Hepatic stellate cell (primary cell): ENCODE data around the gene NPLOC4.
A peak's percentile ranks its signal among the peaks of the same experiment; 100 is the strongest.
"Not testable (repeated sequence)": the region's sequence is repeated elsewhere in the genome, so short reads cannot be mapped to it uniquely, and the experiment has no call there.

ENCODE experiments used
- DNase-seq: peaks from one replicate; pipeline ENCODE4 v3.0.0; 2011; ENCODE audit warnings: low spot score

NPLOC4 gene

DNA sequence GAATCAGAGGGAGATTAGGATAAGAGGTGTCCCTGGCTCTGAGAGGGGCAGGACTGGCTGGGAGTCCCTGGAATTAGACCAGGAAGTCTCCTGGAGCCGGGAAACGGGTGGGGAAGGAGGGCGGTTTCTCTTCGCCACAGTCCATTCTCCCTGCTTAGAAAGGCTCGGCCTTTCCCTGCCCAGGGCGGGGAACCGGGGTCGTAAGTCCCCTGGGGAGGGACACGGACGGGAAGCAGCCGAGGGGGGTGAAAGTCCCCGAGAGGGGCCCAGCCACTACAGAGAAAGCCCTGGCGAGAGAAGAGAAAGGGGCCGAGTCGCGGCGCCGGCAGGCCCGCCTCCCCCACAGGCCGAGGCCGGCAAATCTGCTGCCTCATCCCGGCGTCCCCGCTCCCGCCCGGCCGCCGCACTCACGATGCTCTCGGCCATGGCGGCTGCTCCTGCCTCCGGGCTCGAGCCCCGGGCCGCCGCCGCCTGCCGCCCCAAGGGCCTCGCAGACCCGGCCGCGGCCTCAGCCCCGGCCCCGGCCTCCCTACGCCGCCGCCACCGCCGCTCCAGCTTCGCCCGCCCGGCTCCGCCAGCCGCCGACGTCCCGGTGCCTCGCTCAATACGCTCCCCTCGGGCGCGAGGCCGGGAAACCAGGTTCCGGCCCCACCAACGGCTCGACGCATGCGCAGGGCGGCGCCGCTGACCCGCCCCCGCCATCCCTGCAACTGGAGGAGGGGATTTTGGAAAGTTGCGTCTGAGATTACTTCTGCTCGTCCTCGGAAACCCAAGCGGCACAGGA, at the start of gene NPLOC4, which contains the start of gene TSPAN10:
Gene NPLOC4 (minus strand): TSS at position 608 of the 784 bp plus-strand sequence. CDS start 182 bp downstream, at position 426.
Gene TSPAN10 (plus strand): TSS at position 692 of the 784 bp plus-strand sequence. CDS start 5,217 bp downstream, outside the sequence.
- DNase-seq = peak; percentile 97

DNA sequence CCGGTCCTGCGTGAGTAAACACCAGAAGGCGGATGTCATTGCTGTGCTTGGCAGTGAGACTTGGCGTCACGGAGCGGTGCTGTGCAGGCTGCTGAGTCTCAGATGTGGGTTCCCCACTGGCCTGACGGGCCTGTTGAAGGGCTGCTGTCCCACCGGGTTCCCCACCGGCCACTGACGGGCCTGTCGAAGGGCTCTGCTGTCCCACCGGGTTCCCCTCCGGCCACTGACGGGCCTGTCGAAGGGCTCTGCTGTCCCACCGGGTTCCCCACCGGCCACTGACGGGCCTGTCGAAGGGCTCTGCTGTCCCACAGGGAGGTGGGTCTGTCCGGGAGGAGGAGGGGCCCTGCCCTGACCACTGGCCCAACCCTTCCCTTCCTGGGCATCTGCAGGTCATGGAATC, 49.7 kb upstream of the NPLOC4 start:
- DNase-seq = no peak

DNA sequence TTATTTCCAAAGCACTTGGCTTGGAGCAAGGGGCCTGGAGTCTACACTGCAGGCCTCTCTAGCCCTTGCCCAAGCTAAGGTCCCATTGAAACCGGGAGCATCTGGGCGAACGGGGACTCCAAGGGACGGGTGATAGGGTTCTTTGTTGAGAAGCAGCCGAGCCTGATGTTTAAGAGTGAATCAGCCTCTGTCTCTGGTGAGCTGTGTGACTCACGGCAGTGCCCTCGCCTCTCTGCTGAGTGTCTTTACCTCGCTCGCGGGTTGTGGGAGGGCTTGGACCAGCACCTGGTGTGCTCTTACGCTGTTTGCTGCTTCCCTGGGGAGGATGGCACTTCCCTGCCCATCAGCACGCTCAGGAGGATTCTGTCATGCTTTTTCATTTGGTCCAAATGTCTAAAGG, 48.2 kb upstream of the NPLOC4 start:
- peak; percentile 74 for DNase-seq

DNA sequence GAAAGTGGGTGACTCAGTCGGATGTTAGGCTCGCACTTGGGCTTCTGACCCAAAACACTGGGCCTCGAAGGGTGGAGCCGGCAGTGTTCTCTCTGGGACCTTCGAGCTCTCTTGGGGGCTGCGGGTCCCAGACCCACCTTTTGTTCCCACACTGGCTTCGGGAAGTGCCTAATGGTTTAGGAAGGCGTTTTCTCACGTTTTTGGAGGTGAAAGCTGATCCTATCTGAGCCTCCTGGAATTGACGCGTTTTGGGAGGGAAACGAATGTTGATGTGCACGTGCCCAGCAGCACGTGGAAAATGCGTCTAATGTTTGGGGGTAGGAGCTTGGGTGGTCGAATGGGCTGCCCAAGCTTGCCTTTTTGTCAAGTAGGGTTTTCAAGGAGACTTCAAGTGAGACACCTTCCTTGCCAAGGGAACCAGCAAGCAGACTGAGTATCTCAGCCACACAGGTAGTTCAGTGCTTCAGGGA, 47.6 kb upstream of the NPLOC4 start:
- peak; percentile 94 for DNase-seq

DNA sequence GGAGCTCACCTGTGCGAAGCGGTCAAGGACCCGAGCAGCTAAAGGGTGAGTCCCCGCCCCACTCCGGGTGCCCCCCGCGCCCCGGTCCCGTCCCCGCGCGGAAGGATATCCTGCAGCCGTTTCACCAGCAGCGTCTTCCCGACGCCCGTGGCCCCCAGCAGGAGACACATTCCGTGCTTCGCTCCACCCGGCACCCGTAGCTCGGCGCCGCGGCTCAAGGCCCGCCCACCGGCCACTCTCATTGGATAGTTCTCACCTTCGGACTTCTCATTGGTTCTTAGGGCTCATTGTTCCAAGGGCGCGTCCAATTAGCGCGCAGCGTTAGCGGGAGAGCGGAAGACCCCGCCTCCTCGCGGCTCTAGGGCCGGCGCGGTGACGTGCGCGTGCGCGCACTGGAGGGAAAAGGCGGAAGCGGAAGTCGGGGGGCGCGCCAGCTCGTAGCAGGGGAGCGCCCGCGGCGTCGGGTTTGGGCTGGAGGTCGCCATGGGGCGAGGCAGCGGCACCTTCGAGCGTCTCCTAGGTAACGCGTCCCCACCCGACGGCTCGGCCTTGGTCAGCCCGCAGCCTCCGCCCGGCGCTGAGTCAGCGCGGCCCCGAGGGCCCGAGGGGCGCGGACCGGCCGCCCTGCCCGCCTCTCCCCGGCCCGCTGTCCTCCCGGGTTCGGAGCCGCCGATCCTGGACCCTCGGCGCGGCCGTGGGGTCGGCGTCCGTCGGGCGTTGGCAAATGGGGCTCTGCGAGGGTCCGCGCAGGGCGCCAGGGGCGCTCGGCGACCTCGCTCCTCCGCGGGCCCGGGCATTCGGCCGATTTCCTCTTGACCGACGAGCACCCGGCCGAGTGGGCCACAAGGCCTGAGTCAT, 46.9 kb upstream of the NPLOC4 start, which contains the start of the genes ARL16 and HGS:
Gene ARL16 (minus strand): TSS at position 214 of the 858 bp plus-strand sequence. CDS start 44 bp downstream, at position 170.
Gene HGS (plus strand): TSS at position 428 of the 858 bp plus-strand sequence. CDS start 56 bp downstream, at position 484.
- peak; percentile 100 for DNase-seq

DNA sequence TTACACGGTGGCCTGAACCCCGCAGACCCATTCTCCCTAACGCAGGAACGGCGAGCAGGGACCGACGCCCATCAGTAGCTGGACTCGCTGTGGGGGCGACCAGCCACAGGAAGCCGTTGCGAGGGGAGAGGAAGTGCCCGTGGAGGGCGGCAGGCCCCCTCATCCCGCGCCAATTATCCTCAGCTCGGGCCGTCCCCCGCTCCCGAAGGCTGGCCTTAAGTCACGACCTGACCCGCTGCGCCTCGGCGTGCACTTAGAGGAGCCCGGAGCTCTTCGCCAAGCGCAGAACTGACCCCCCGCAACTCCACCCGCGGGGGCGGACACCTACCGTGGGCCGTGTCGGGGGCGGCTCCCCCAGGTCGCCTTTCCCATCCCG, 46.3 kb upstream of the NPLOC4 start:
- DNase-seq = peak; percentile 48

DNA sequence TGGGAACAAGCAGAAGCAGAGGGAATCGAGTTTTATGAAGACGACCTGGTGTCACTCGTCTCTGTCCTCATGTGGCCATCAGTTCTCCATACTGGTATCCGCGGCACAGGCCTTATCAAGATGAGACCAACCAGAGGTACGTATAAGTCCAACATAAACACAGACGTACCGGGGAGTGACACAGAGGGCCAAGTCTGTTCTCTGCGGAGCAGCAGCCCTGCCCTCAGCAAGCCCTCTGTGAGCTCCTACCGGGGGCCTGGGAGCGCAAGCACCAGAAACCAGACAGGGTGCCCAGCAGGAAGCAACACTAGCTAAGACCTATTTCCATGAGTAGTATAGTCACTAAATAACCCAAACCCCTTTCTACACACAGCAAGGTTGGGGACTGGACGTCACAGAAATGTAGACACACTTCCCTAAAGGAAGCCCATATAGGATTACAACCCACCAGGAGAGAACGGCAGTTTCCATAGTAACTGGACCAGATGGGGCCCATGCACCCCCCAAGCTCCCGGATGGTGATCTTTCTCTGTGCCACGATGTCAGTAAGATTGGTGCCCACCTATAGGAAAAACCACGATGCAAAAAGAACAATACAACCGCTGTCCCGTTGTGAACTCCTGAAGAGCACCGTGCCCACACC, 45.8 kb upstream of the NPLOC4 start:
- no peak for DNase-seq

DNA sequence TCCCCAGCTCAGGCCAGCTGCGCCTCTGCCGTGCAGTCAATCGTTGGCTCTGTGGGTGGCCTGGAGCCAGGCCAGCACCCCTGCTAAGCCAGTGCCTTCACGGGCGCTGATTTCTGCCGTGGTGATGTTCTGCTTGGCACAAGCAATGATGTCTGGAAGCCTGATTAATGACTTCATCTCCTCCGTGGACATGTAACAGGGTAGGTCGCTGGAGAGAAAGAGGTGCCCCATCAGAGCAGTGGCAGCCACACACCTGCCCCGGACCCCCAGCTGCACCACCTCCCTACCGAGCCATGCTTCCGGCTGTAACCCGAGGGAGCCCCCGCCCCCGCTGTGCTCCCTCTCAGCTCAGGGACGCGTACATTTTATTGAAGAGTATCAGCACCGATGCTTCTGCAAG, 44.8 kb upstream of the NPLOC4 start:
- no peak for DNase-seq

DNA sequence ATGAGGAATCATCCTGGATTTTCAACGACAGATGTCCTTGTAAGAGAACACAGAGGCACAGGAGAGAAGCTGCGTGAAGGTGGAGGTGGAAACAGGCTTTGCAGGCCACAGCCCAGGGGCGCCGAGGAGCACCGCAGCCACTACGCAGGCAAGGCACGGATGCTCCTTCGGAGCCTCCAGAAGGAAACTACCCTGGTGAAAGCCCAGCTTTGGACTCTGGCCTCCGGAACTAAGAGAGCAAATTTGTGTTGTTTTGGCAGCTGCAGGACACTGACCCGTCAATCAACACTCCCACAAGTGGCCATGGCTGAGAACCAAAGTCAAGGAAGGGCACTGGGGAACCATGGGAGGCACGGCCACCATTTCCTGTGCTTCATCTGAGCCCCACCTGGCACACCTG, 43.2 kb upstream of the NPLOC4 start:
- DNase-seq = no peak

DNA sequence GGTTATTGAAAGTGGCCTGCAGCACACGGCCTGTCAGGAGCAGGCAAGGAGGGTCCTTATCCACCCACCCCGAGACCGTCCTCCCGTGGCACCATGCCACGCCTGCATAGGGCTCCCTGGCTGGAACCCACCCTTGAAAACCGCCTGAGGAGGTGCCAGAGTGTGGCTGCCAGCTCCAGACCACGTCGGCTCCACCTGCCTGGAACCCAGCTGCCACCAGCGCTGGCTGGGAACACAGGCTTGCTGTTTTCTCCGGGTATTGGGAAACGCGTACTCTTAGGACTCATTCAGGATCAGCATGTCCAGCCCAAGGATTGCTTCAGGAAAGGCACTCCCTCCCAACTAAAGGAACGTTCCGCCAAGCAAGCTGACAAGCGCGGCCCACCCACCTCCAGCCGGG, 40.0 kb upstream of the NPLOC4 start:
- no peak for DNase-seq

DNA sequence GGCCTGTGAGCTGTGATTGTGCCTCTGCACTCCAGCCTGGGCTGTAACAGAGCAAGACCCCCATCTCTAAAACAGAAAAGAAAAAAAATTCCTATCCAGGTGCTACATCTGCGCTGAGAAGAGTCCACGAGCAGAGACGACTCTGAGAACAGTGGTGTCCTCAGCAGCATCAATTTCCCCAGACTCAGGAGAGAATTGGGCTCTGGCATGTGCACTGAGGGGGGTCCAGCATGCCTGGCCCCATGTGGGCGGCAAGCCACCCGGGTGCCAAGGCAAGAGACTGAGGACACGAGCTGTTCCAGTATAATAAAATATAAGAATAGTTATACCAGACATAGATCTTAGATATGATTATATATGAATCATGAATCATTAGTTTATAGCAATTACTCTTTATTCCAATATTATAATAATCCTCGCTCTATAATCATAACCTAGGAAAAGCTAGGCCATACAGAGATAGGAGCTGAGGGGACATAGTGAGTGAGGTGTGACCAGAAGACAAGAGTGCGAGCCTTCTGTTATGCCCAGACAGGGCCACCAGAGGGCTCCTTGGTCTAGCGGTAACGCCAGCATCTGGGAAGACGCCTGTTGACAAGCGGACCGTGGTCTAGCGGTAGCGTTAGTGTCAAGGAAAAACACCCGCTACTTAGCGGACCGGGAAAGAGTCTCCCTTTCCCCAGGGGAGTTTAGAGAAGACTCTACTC, 38.8 kb upstream of the NPLOC4 start:
- not testable (repeated sequence) for DNase-seq

DNA sequence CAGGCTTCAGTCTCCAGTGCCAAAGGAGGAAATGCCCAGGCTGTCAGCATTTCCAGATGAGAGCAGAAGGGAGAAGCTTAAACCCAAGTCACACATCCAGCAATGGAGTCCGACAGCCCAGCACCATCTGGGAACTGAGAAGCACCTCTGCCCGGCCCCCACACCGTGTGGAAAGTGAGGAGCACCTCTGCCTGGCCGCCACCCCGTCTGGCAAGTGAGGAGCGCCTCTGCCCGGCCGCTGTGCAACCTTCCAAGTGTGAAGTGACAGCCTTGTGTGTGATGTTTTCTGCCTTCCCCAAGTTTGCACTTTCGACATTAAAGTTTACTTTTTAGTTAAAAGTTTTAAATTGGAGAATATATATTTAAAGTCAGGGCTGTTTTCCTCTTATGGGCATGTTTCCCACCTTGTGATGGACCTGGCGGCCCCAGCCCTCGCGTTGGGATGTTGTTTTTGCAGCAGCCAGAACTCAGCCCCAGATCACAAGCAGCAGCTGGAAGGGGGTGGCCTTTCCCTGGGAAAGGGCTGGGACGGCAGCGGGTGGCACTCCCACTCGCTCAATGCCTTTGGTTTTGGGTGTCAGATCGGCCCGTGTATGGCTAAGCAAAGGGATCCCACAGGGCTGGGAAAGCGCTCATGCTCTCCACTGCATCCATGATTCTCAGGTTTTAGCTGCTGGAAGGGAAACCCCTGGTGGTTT, 36.8 kb upstream of the NPLOC4 start:
- DNase-seq = no peak

DNA sequence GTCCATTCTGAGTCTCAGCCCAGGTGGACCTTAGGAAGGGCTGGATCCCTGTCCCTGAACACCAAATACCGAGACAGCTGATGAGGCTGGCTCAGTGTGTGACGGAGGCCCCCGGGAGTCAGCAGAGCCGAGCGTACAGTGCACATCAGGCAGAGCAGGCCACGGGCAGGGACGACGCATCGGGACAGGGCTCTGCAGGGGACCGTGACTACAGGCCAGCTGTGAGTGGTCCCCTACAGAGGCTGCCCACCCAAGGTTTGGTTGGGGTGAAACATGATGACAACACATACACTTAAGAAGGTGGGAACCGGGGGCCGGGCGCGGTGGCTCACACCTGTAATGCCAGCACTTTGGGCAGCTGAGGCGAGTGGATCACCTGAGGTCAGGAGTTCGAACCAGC, 36.0 kb upstream of the NPLOC4 start:
- no peak for DNase-seq

DNA sequence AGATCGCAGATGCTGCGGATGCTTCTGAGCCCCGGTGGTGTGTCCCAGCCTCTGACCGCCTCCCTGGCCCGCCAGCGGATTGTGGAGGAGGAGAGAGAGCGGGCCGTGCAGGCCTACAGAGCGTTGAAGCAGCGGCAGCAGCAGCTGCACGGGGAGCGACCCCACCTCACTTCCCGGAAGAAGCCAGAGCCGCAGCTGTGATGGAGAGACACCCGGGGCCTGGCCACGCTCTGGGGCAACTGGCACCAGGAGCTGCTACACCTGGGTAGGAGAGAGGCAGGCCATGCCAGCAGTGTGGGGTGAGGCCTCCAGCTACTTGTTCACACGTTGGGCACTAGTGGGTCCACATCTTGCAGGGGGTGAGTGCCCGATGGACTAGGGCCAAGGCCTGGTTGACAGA, 35.6 kb upstream of the NPLOC4 start:
- DNase-seq = no peak

DNA sequence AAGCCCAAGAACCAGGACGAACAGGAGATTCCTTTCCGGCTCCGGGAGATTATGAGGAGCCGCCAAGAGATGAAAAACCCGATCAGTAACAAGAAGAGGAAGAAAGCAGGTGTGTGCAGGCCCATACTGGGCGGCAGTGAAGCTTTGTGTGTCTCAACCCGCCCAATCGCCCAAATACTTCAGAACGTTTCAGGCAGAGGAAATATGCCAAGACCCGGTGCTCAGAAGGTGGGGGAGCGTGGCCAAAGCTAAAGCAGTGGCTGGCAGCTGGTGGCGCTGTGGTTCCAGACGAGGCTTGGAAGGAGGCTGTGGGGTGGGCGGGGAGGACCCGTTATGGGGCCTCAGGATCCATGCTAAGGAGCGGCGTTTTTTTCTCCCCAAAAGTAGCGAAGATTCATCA, 30.8 kb upstream of the NPLOC4 start:
- no peak for DNase-seq

DNA sequence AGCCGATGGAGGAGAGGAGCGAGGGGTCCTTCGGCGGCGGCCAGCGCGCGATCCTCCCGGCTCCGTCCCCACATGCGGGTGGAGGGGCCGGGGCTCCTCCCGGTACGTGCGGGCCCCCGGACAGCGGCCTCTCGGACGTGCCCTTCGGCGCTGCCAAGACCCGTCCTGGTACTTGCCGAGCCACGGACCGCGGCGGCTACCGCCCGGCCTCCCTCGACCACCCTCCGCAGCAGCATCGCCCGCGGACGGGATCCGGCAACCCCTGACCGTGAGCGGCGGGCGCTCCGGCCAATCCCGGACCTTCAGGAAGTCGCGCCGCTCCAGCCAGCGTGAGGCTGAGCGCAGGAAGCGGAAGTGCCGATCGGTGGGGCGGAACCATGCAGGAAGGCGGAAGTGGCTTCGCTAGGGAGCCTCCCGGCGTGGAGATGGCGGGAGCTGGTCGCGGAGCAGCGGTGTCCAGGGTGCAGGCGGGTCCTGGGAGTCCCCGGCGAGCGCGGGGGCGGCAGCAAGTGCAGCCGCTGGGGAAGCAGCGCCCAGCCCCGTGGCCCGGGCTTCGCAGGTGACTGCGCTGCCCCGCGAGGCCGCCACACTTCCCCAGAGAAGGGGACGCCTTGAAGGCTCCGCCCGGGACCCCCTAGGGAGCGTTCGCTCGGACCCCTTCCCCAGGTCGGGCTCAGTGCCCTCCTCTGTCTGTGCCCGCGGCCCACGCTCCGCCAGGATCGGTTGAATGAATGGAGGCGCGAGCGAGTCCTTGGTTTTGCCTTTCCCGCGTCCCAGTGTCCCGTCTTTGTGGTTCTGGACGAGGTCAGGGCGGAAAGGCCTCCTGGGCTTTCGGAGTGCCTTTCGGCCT, 29.7 kb upstream of the NPLOC4 start, which contains the start of the genes CCDC137 and OXLD1:
Gene CCDC137 (plus strand): TSS at position 396 of the 850 bp plus-strand sequence. CDS start 30 bp downstream, at position 426.
Gene OXLD1 (minus strand): TSS at position 264 of the 850 bp plus-strand sequence. CDS start 28 bp downstream, at position 236.
- DNase-seq = peak; percentile 99

DNA sequence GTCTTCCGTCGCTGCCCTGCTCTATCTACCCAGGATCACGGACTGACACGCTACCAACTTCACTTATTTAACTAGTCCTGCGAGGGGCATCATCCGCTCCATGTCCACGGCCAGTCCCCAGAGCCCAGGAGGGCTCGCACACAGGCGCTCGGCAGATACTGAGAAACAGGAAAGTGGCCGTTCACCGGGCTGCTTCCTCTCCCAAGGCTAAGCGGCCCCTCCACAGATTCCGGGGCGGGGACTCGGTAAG, 29.1 kb upstream of the NPLOC4 start:
- no peak for DNase-seq

DNA sequence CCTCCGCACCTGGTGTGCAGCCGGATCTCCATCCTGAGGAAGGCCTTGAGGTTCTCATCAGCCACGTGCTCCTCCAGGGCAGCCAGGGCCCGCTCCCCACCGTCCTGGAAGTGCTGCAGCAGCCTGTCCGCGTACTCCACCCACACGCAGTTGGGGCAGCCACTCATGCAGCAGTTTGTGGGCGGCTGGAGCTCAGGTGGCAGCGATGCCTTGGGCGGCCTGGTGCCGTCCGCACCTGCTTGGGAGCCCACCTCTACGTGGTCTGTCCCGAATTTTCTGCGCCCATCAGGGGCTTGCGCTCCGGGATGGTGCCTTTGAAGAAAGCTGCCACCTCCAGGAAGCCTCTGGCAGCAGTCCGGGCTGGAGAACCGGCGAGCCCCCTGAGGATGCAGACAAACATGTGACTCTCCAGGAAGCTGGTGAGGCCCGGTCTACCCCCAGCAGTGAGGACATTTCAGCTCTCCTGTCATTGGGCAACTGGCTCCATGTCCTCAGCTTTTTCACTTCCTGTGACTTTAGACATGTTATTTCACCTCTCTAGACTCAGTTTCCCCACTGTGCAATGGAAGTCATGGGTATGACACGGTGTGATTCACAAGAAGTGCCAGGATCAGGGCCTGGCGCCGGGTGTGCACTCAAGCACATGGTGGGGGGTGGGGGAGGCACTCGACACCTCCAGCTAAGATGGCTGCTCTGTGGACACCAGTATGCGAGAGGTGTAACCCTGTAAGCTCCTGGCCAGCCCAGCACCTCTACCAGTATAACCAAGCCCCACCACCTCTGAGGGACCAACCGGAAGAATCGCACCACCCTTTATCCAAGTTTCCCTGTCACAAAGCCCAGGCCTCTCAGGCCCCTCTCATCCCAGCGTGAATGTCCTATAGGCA, 28.5 kb upstream of the NPLOC4 start:
- DNase-seq = no peak

DNA sequence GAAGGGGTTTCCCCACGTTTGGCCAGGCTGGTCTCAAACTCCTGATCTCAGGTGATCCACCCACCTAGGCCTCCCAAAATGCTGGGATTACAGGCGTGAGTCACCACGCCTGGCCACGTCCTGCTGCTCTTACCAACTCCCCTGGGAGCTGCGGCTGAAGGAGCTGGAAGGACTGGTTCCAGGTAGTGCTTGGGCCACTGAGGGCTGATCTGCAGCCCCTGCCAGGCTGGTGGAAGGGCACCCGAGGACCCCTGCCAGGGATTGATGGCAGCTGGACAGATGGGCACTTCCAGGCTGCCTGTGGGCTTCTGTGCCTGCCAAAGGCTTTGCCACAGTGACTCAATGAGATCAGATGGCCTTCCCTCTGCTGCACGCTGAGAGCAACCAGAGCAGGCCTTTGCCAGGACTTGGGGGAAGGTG, 27.1 kb upstream of the NPLOC4 start:
- no peak for DNase-seq
